Common myeloid progenitor, CD34-positive (primary cell): Measurements from ENCODE around the gene RSF1.

ENCODE experiments used
- CTCF ChIA-PET: fragments of 350-600 bp; sonication (Branson Sonifier 250); formaldehyde crosslinking; loops from one replicate; lab custom pipeline; 2021; ENCODE audit warnings: antibody characterized with exemption; lab: Charles Lee
- POLR2A ChIA-PET: fragments of 350-600 bp; sonication (Branson Sonifier 250); formaldehyde crosslinking; loops from one replicate; lab custom pipeline; 2021; ENCODE audit warnings: antibody characterized with exemption; lab: Charles Lee
- DNase-seq, 3 donors: peaks; one replicate each; pipeline versions ENCODE4 v3.0.0 to v3.0.0-alpha.2; 2013
- H3K27ac ChIP-seq, 2 experiments: 1 replicate in 1 of 2; 2 replicates in 1 of 2; pipeline ENCODE4 v1.7.0; 2013; ENCODE audit warnings: inconsistent platforms in 2 of 2, low read length in 2 of 2, mild to moderate bottlenecking in 2 of 2, low read depth in 1 of 2, moderate library complexity in 1 of 2; ENCODE audit not compliant: severe bottlenecking in 2 of 2, insufficient read depth in 1 of 2, poor library complexity in 1 of 2
- H3K27me3 ChIP-seq, 5 experiments: replicated peaks in 2 of 5; 1 replicate in 3 of 5; 2 replicates in 2 of 5; pipeline versions ENCODE4 v1.6.1 to v1.7.0; 2013; ENCODE audit warnings: low read length in 4 of 5, mild to moderate bottlenecking in 2 of 5, moderate library complexity in 2 of 5, inconsistent platforms in 1 of 5; ENCODE audit not compliant: insufficient read depth in 5 of 5, control insufficient read depth in 4 of 5
- H3K36me3 ChIP-seq, 4 experiments: 1 replicate in 2 of 4; 2 replicates in 2 of 4; pipeline versions ENCODE4 v1.6.1 to v1.7.0; 2013; ENCODE audit warnings: low read length in 3 of 4, control low read depth in 1 of 4, mild to moderate bottlenecking in 1 of 4; ENCODE audit not compliant: control insufficient read depth in 4 of 4, insufficient read depth in 4 of 4
- H3K4me1 ChIP-seq, 4 experiments: 1 replicate in 3 of 4; 2 replicates in 1 of 4; pipeline versions ENCODE4 v1.6.1 to v1.7.1; 2013; ENCODE audit warnings: low read length in 3 of 4, mild to moderate bottlenecking in 3 of 4, control low read depth in 1 of 4, inconsistent platforms in 1 of 4, moderate library complexity in 1 of 4; ENCODE audit not compliant: control insufficient read depth in 4 of 4, insufficient read depth in 4 of 4; ENCODE audit errors: control extremely low read depth in 1 of 4
- H3K4me3 ChIP-seq, 7 experiments: 1 replicate in 4 of 7; 2 replicates in 3 of 7; pipeline versions ENCODE4 v1.5.1 to v1.7.0; 2013; ENCODE audit warnings: mild to moderate bottlenecking in 7 of 7, low read length in 6 of 7, moderate library complexity in 6 of 7, inconsistent platforms in 2 of 7, low read depth in 2 of 7, control low read depth in 1 of 7; ENCODE audit not compliant: insufficient read depth in 4 of 7, control insufficient read depth in 1 of 7; ENCODE audit errors: extremely low read depth in 1 of 7
- H3K9me3 ChIP-seq, 5 experiments: 1 replicate in 4 of 5; 2 replicates in 1 of 5; pipeline versions ENCODE4 v1.6.1 to v1.7.1; 2013; ENCODE audit warnings: low read length in 4 of 5, mild to moderate bottlenecking in 2 of 5, inconsistent platforms in 1 of 5, low read depth in 1 of 5, moderate library complexity in 1 of 5; ENCODE audit not compliant: control insufficient read depth in 4 of 5, insufficient read depth in 2 of 5; ENCODE audit errors: control extremely low read depth in 1 of 5
- WGBS: methylation state at CpG from one replicate; pipeline ENCODE4 v1.1.5; 2013; ENCODE audit not compliant: insufficient coverage; 5-methylcytosine and 5-hydroxymethylcytosine counted together

RSF1 gene

GRCh38 chr11:77699425-77699824 is 121.1 kb downstream of the RSF1 start:
- Histone ChIP-seq H3K36me3 (peaks cover 17 to 59% (median 33%) of the 10 kb centered on the region in 4 experiments), H3K27me3 (no peaks in the 10 kb centered on the region), H3K9me3 (no peaks in the 10 kb centered on the region), H3K27ac (no peak overlapping the region), H3K4me1 (no peaks in the 10 kb centered on the region), H3K4me3 (no peak overlapping the region)
- CTCF ChIA-PET: no interaction called here
- WGBS: no CpG with 5 or more reads among the region's 1 CpG
- DNase-seq: no peak
- POLR2A ChIA-PET: no interaction called here

- CTCF ChIA-PET: no interaction called here
- no peak for DNase-seq
Observed at GRCh38 chr11:77698896-77699295, 121.6 kb downstream of the RSF1 start.

GRCh38 chr11:77697865-77698264 is 122.7 kb downstream of the RSF1 start:
- CTCF ChIA-PET: no interaction called here
- Histone ChIP-seq H3K4me3 (no peak overlapping the region), H3K4me1 (no peaks in the 10 kb centered on the region), H3K9me3 (no peaks in the 10 kb centered on the region), H3K36me3 (peaks cover 20 to 57% (median 33%) of the 10 kb centered on the region in 4 experiments), H3K27ac (no peak overlapping the region), H3K27me3 (no peaks in the 10 kb centered on the region)
- POLR2A ChIA-PET: no interaction called here
- DNase-seq: no peak

More at GRCh38 chr11:77698896-77699295, 121.6 kb downstream of the RSF1 start:
- Histone ChIP-seq H3K27ac (no peak overlapping the region), H3K27me3 (no peaks in the 10 kb centered on the region), H3K4me3 (no peak overlapping the region), H3K4me1 (no peaks in the 10 kb centered on the region), H3K36me3 (peaks cover 17 to 57% (median 31%) of the 10 kb centered on the region in 4 experiments), H3K9me3 (no peaks in the 10 kb centered on the region)
- POLR2A ChIA-PET: no interaction called here
- WGBS: 100% methylated on average over 1 of the region's 2 CpGs

GRCh38 chr11:77695417-77695816 is 125.1 kb downstream of the RSF1 start:
- Histone ChIP-seq H3K36me3 (peaks cover 18 to 63% (median 39%) of the 10 kb centered on the region in 4 experiments), H3K4me3 (no peak overlapping the region), H3K27ac (no peak overlapping the region), H3K9me3 (no peaks in the 10 kb centered on the region), H3K27me3 (no peaks in the 10 kb centered on the region), H3K4me1 (no peaks in the 10 kb centered on the region)
- no peak for DNase-seq
- POLR2A ChIA-PET: no interaction called here
- no CpG with 5 or more reads among the region's 1 CpG for WGBS
- CTCF ChIA-PET: interaction anchor here (0.9 to 1.5 kb wide), 2 partner anchors 10 to 41 kb away, joined by 3 read pairs; no protein-coding TSS in a partner anchor

GRCh38 chr11:77690649-77691048 is 129.9 kb downstream of the RSF1 start:
- Histone ChIP-seq H3K36me3 (peaks cover 19 to 62% (median 41%) of the 10 kb centered on the region in 4 experiments), H3K27ac (no peak overlapping the region), H3K4me1 (no peaks in the 10 kb centered on the region), H3K27me3 (no peaks in the 10 kb centered on the region), H3K9me3 (no peaks in the 10 kb centered on the region), H3K4me3 (no peak overlapping the region)
- 94% methylated on average over 2 of the region's 3 CpGs for WGBS
- no peak for DNase-seq
- POLR2A ChIA-PET: no interaction called here
- CTCF ChIA-PET: no interaction called here

GRCh38 chr11:77687088-77687487 is 133.4 kb downstream of the RSF1 start:
- DNase-seq: no peak
- ChIA-PET CTCF (no interaction called here), POLR2A (no interaction called here)
- H3K27ac ChIP-seq: no peak overlapping the region
- no peaks in the 10 kb centered on the region for H3K4me1 ChIP-seq
- H3K36me3 ChIP-seq: peaks cover 14 to 66% (median 37%) of the 10 kb centered on the region in 4 experiments
- no peak overlapping the region for H3K4me3 ChIP-seq
- H3K27me3 ChIP-seq: no peaks in the 10 kb centered on the region
- no peaks in the 10 kb centered on the region for H3K9me3 ChIP-seq

GRCh38 chr11:77677138-77677537 is 143.4 kb downstream of the RSF1 start:
- H3K4me1 ChIP-seq: peaks cover 0 to 7% (median 3%) of the 10 kb centered on the region in 4 experiments
- H3K27ac ChIP-seq: peak overlapping the region in 1 of 2 experiments; percentile 34
- no peak overlapping the region for H3K4me3 ChIP-seq
- WGBS: 100% methylated on average over 3 of the region's 3 CpGs
- ChIA-PET POLR2A (no interaction called here), CTCF (no interaction called here)
- no peaks in the 10 kb centered on the region for H3K27me3 ChIP-seq
- no peaks in the 10 kb centered on the region for H3K9me3 ChIP-seq
- no peak for DNase-seq
- H3K36me3 ChIP-seq: peaks cover 23 to 76% (median 39%) of the 10 kb centered on the region in 4 experiments
